ENCODE measurements around the gene RFC2.
A peak's percentile ranks its signal among the peaks of the same experiment; 100 is the strongest.

The RFC2 gene

DNA sequence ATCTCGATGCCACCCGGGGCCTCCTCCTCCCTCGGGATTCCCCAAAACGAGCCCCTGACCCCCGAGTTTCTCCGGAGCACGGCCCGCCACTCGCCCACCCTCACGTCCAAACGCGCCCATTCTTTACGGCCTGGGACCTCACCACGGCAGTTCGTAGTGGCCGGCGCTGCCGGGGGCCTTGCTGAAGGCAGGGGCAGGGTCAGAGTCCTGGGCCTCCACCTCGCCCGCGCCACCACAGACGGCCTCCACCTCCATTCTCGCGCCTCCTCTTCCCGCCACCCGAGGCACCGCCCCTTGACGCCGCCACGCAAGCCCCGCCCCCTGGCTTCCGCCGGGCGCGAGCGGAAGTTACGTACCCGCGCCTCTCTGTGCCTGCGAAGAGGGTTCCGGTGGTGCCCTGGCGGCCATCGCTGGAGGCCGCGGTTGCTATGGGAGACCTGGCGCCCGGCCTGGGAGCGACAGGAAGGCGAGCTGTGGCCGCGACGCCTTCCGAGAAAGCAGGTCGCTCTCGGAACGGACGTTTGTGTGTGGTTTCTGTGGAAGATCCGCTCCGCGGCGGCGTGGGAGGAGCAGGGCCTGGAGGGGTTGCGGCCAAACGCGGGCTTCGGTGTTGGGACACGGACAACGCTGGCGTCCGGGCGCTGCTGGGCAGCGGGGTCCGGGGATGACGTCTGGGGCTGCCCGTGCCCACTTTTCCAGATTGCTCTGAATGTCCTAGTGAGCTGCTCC is at the start of gene RFC2:
RFC2 (minus strand) TSS at position 271 of the 729 bp plus-strand sequence; CDS start at position 255, 16 bp downstream.
- peak within 1 kb of the TSS; percentile 99 for H3K4me3 ChIP-seq (ENCODE audit: low read depth, low read length)
- peak; percentile 21 for TF ChIP-seq CTCF (conservative IDR thresholded peaks at IDR 0.05; ENCODE audit: low read depth, low read length)
- peak; percentile 96 for DNase-seq (ENCODE audit: low read depth)

- H3K4me3 ChIP-seq (ENCODE audit: low read depth, low read length) = no peak overlapping the region
- no peak for DNase-seq (ENCODE audit: low read depth)
- TF ChIP-seq CTCF (conservative IDR thresholded peaks at IDR 0.05; ENCODE audit: low read depth, low read length) = no peak
These were observed 48.6 kb upstream of the RFC2 start for GRCh38 chr7:74302745-74303221.

DNA sequence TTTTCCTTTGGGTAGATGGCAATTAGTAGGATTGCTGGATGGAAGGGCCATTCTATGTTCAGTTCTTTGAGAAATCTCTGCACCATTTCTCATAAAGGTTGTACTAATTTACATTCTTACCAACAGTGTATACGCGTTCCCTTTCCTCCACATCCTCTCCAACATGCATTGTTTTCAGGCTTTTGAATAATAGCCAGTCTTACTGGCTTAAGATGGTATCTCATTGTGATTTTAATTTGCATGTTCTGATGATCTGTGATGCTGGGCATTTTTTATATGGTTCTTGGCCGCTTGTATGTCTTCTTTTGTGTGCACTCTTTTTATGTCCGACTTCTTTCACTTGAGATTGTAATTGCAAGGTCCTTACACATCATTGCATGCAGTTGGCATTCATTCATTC is 46.7 kb upstream of the RFC2 start:
- no peak overlapping the region for H3K4me3 ChIP-seq (ENCODE audit: low read depth, low read length)
- TF ChIP-seq CTCF (conservative IDR thresholded peaks at IDR 0.05; ENCODE audit: low read depth, low read length) = no peak
- no peak for DNase-seq (ENCODE audit: low read depth)

- no peak for DNase-seq (ENCODE audit: low read depth)
These were observed 45.2 kb upstream of the RFC2 start for GRCh38 chr7:74299401-74299800.

DNA sequence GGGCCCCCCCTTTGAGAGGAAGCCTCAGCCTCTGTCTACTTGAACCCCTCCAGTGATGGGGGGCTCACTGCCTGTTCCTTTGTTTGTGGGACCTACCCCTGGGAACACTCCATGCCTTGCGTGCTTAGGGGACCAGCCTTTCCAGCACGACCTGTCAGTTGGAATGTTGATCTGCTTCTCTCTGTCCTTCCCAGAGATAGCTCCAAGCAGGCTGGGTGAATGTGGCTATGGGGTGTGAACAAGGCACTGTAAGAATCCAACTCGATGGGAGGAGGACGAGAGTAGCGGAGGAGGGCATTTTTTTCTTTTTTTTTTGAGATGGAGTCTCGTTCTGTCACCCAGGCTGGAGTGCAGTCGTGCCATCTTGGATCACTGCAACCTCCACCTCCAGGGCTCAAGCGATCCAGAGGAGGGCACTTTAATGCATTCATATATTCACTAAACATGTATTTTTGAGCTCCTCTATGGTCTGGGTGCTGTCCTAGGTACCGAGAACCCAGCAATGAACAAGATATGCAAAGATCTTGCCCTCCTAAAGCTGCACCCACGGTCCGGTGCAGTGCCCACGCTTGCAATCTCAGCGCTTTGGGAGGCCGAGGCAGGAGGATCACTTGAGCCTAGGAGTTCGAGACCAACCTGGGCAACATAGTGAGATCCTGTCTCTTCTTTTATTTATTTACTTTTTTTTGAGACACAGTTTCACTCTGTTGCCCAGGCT is 43.5 kb upstream of the RFC2 start:
- no peak overlapping the region for H3K4me3 ChIP-seq (ENCODE audit: low read depth, low read length)
- no peak for TF ChIP-seq CTCF (conservative IDR thresholded peaks at IDR 0.05; ENCODE audit: low read depth, low read length)

More at GRCh38 chr7:74299401-74299800, 45.2 kb upstream of the RFC2 start:
- TF ChIP-seq CTCF (conservative IDR thresholded peaks at IDR 0.05; ENCODE audit: low read depth, low read length) = no peak
- no peak overlapping the region for H3K4me3 ChIP-seq (ENCODE audit: low read depth, low read length)

DNA sequence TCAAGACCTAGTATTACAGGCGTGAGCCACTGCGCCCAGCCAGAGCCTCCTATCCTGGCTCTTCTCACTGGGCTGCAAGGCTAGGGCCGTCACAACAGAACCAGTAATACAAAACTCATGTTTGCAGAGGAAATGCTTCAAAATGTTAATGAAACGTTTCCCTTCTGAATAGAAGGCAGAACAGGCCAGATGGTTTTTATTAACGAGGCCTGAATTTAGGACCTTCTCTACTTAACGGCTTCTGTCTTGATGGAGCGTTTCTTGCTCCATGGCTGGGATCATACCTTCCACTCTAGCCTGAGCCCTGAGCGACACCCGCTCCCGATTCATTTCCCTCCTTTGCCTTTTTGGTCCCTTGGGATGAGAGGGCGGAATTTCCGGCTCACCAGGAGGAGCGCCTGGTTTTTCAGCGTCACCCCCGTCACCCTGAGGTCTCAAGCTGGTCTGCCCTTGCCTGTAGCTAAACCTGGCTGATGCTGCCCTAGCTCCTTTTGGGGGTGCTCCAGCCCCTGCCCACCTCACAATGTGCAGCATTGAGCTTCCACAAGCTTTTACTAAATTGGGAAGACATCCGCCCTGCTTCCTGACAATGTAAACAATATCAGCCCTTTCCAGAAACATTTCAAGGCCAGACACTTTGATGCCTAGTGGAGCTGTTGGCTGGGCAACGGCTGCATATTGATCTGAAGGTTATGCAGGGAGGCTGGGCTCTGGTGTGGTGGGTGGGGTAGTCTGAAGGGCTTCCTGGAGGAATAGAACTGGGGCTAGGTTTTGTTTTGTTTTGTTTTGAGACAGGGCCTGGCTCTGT is 40.2 kb upstream of the RFC2 start:
- peak; percentile 39 for DNase-seq (ENCODE audit: low read depth)
- H3K4me3 ChIP-seq (ENCODE audit: low read depth, low read length) = no peak overlapping the region
- TF ChIP-seq CTCF (conservative IDR thresholded peaks at IDR 0.05; ENCODE audit: low read depth, low read length) = no peak

More for the DNA sequence above, 43.5 kb upstream of the RFC2 start:
- no peak for DNase-seq (ENCODE audit: low read depth)

Measured in choroid plexus epithelial cell (primary cell).